Measurements from ENCODE around the gene EIF3A.

GRCh38 chr10:119001717-119002500 is 78.7 kb downstream of the EIF3A start:
- TF ChIP-seq CTCF (IDR thresholded peaks at IDR 0.05) (no peak), POLR2A (IDR thresholded peaks at IDR 0.05) (no peak), EP300 (IDR thresholded peaks at IDR 0.05) (no peak)
